ENCODE measurements around the gene PGPEP1. TPM values are rescaled to one million over a fixed set of nuclear protein-coding genes. Genes with fewer than 3 reads are reported as not detected.

The PGPEP1 gene
- total RNA-seq, 4 donors from 2014 or later, result 23.5 to 44.0 (median 27.9) TPM

DNA sequence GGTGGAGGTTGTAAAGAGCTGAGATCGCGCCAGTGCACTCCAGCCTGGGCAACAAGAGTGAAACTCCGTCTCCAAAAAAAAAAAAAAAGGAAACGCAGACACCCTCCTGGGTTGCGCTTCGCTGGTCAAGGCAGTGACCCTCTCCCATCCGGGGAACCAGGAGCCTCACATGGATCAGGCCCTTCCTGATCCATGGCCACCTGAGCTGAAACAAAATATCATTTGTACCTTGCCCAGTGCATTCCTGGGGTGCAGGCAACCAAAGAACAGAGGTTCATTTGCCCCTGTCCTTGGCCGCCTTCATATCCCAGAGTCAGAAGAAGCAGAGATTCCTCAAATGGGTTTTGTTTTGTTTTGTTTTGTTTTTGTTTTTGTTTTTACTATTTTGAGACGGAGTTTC lies 9.5 kb upstream of the PGPEP1 start:
- H3K4me3 ChIP-seq (replicated peaks in 1 of 3), result no peak overlapping the region
- no peaks in the 10 kb centered on the region for H3K27me3 ChIP-seq
- intact Hi-C loops (cut with DNase I), result no loop called here
- 61 to 63% methylated on average over 9 of the region's 9 CpGs for WGBS, 2 donors
- peak overlapping the region; percentile 33 to 66 (median 36) for H3K27ac ChIP-seq
- TF ChIP-seq POLR2A (IDR thresholded peaks at IDR 0.05), result no peak
- TF ChIP-seq, protein P1, sequence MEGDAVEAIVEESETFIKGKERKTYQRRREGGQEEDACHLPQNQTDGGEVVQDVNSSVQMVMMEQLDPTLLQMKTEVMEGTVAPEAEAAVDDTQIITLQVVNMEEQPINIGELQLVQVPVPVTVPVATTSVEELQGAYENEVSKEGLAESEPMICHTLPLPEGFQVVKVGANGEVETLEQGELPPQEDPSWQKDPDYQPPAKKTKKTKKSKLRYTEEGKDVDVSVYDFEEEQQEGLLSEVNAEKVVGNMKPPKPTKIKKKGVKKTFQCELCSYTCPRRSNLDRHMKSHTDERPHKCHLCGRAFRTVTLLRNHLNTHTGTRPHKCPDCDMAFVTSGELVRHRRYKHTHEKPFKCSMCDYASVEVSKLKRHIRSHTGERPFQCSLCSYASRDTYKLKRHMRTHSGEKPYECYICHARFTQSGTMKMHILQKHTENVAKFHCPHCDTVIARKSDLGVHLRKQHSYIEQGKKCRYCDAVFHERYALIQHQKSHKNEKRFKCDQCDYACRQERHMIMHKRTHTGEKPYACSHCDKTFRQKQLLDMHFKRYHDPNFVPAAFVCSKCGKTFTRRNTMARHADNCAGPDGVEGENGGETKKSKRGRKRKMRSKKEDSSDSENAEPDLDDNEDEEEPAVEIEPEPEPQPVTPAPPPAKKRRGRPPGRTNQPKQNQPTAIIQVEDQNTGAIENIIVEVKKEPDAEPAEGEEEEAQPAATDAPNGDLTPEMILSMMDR (IDR thresholded peaks at IDR 0.05), result no peak
- H3K36me3 ChIP-seq, result no peaks in the 10 kb centered on the region
- peaks cover 9 to 37% of the 10 kb centered on the region in 2 donors for H3K4me1 ChIP-seq
- DNase-seq, result peak; percentile 37 to 75
- no peaks in the 10 kb centered on the region for H3K9me3 ChIP-seq

DNA sequence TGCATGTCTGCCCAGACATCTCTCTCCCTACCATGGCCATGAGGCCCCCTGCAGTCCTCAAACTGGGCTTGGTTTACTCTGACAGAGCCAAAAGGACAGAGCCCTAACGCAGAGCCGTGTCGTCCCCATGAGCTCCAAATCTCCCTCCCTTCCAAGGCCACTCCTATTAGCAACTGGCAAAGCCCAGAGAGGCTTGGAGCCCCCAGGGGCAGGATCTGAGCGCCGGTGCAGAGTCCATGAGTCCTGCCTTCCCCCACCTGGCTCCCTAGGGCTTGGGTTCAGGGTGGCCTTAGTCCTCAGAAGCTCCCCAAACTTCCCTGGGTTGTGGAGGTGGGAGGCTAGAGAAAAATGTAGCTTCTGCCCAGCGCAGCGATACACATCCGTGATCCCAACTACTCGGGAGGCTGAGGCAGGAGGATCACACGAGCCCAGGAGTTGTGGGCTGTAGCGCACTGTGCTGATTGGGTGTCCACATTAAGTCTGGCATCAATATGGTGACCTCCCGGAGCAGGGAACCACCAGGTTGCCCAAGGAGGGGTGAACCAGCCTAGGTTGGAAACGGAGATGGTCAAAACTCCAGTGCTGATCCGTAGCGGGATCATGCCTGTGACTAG lies 7.4 kb upstream of the PGPEP1 start:
- DNase-seq, result no peak
- Histone ChIP-seq H3K27ac (peak overlapping the region; percentile 41 to 81 (median 72)), H3K9me3 (no peaks in the 10 kb centered on the region), H3K36me3 (no peaks in the 10 kb centered on the region), H3K27me3 (no peaks in the 10 kb centered on the region), H3K4me1 (peaks cover 9 to 37% of the 10 kb centered on the region in 2 donors), H3K4me3 (replicated peaks in 1 of 3) (no peak overlapping the region)
- WGBS, 2 donors, result 87 to 88% methylated on average over 10 to 13 of the region's 15 CpGs
- TF ChIP-seq, protein P1 (IDR thresholded peaks at IDR 0.05), result no peak
- TF ChIP-seq POLR2A (IDR thresholded peaks at IDR 0.05), result no peak
- intact Hi-C loops (cut with DNase I), result no loop called here

DNA sequence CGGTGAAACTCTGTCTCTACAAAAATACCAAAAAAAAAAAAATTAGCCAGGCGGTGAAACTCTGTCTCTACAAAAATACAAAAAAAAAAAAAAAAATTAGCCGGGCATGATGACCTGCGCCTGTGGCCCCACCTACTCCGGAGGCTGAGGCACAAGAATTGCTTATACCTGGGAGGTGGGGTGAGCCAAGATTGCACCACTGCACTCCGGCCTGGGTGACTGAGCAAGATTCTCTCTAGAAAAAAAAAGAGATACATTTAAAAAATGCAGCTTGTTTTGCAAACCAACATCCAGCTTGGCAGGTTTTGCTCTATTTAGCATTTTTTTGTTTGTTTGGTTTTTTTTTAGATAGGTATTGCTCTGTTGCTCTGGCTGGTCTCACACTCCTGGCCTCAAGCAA lies 6.7 kb upstream of the PGPEP1 start:
- Histone ChIP-seq H3K27ac (peak overlapping the region; percentile 41 to 81 (median 81)), H3K4me1 (peaks cover 8 to 36% of the 10 kb centered on the region in 2 donors), H3K27me3 (no peaks in the 10 kb centered on the region), H3K4me3 (replicated peaks in 1 of 3) (no peak overlapping the region), H3K36me3 (no peaks in the 10 kb centered on the region), H3K9me3 (no peaks in the 10 kb centered on the region)
- 42 to 55% methylated on average over 6 of the region's 6 CpGs for WGBS, 2 donors
- intact Hi-C loops (cut with DNase I), result no loop called here
- DNase-seq, result peak; percentile 84 to 88
- TF ChIP-seq, protein P1 (IDR thresholded peaks at IDR 0.05), result no peak
- TF ChIP-seq POLR2A (IDR thresholded peaks at IDR 0.05), result no peak

DNA sequence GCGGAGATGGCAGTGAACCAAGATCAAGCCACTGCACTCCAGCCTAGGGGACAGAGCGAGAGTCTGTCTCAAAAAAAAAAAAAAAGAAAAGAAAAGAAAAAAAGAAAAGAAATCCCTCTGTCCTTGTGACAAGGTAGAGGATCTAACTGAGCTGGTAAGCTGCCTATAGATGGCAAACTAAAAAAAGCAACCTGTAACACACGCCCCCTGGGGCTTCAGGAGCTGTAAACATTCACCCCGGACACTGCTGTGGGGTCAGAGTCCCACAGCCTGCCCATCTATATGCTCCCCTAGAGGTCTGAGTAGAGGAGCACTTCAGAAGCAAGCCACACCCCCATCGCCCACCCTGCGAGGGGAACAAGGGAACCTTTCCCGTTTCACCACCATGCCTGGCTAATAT lies 4.3 kb upstream of the PGPEP1 start:
- intact Hi-C loops (cut with DNase I), result no loop called here

DNA sequence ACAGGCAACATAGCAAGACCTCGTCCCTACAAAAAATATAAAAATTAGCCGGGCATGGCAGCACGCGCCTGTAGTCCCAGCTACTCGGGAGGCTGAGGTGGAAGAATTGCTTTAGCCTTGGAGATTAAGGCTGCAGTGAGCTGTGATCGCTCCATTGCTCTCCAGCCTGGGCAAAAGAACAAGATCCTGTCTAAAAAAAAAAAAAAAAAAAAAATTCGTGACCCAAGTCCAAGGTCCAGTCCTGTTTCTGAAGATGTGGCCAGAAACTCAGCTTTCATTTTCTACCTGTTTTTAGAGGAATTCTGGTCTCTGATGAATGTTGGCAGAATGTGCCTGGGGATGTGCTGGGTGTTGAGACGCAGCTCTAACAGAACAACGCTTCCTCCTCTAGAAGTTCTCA lies 1.9 kb upstream of the PGPEP1 start:
- WGBS, 2 donors, result 45 to 58% methylated on average over 9 of the region's 9 CpGs

More for the DNA sequence above, 4.3 kb upstream of the PGPEP1 start:
- no peak for DNase-seq
- Histone ChIP-seq H3K27ac (no peak overlapping the region), H3K9me3 (no peaks in the 10 kb centered on the region), H3K27me3 (no peaks in the 10 kb centered on the region), H3K4me1 (peaks cover 4 to 24% of the 10 kb centered on the region in 2 donors), H3K36me3 (no peaks in the 10 kb centered on the region), H3K4me3 (replicated peaks in 1 of 3) (no peak overlapping the region)
- WGBS, 2 donors, result 62 to 64% methylated on average over 7 of the region's 7 CpGs
- TF ChIP-seq, protein P1 (IDR thresholded peaks at IDR 0.05), result no peak

More for the DNA sequence above, 1.9 kb upstream of the PGPEP1 start:
- no peak overlapping the region for H3K4me3 ChIP-seq (replicated peaks in 1 of 3)
- TF ChIP-seq, protein P1 (IDR thresholded peaks at IDR 0.05), result no peak
- no peak for TF ChIP-seq POLR2A (IDR thresholded peaks at IDR 0.05)
- H3K9me3 ChIP-seq, result no peaks in the 10 kb centered on the region
- peaks cover 4 to 20% of the 10 kb centered on the region in 2 donors for H3K4me1 ChIP-seq
- H3K27me3 ChIP-seq, result no peaks in the 10 kb centered on the region
- DNase-seq, result peak in 1 of 2 donors; percentile 26
- no peak overlapping the region for H3K27ac ChIP-seq
- H3K36me3 ChIP-seq, result no peaks in the 10 kb centered on the region
- intact Hi-C loops (cut with DNase I), result no loop called here
